HG02870 (cell line): ENCODE measurements around the gene ZMYND8.
"Not testable (repeated sequence)": the region's sequence is repeated elsewhere in the genome, so short reads cannot be mapped to it uniquely, and the experiment has no call there.

Experiments used
- ATAC-seq: cut with Tn5 transposase; IDR thresholded peaks from one replicate; pipeline ENCODE4 v1.9.1; 2021; ENCODE audit warnings: mild to moderate bottlenecking, moderate library complexity; ENCODE audit not compliant: unreplicated experiment

ZMYND8 gene

DNA sequence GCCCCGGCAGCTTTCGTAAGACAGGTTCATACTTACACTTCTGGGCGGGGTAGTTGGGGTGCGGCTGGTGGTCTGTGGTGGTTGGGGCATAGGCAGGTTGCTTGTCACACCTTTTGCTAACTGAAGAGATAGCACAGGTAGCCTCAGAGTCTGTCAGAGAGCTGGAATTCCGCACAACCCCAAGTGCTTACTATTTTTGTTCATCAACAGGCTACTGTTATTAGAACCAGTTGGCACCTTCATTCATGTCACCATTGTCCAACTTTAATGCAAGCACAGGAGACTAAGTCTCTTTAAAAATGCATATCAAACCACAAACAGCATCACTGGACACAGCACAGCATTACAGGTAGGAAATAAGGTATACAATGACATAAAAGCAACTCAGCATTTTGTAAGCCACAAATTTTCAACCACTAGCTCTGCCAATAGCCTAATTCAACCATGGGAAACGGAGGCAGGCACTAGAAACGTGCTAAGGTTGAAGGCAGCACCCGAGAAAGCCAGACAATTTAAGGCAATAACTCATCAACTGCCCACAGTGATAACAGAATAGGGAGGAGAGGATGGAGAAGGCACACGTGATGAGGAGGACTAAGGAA, 143.8 kb downstream of the ZMYND8 start:
- ATAC-seq: no peak

GRCh38 chr20:47211036-47211435, 145.5 kb downstream of the ZMYND8 start:
- ATAC-seq: no peak

DNA sequence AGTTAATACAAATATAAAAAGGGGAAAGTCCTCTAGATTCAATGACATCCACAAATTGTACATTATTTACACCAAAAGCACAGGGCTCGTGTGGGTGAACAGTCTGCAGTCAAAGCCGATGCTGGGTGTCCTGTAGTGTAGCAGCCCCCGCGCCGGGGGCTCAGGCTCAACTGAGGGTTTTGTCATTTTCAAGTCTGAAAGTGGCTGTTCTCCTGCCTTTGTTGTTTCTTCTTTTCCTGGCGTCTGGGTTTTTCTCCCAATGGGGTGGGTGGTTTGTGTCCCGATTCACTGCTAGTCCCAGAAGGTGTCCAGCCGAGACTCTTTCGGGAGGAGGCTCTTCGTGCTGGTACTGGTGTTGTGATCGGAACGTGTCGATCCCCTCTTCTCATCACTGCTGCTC, 146.0 kb downstream of the ZMYND8 start:
- no peak for ATAC-seq

GRCh38 chr20:47209982-47210381, 146.5 kb downstream of the ZMYND8 start:
- no peak for ATAC-seq

GRCh38 chr20:47208534-47209174, 147.8 kb downstream of the ZMYND8 start:
- no peak for ATAC-seq

DNA sequence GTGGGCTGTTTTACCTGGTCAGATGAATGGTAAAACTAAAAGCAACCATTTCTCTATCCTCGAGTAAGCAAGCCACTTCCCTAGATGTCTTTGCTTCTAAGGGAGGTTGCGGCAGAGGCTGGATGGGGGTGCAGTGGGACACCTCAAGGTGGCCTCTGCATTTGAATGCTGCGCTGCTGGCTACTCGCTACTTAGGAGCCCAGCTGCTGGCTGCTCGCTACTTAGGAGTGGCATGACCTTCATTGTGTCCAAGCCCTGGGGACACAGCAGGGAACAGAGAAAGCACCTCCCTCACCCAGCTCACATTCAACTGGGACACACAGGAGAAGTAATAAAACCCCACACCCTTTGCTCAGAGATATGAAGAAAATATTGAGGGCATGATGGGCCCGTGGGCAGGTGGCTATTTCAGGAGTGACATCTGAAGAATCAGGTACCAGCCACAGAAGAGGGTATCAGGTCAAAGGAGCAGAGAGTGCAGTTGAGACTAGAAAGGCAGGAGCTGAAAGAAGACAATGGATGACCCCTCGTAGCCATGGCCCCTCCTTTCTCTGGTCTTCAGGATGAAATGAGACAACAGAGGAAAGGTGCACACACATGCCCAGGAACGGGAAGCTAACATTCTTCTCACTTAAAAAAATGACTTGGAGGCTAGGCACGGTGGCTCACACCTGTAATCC, 149.4 kb downstream of the ZMYND8 start:
- no peak for ATAC-seq

DNA sequence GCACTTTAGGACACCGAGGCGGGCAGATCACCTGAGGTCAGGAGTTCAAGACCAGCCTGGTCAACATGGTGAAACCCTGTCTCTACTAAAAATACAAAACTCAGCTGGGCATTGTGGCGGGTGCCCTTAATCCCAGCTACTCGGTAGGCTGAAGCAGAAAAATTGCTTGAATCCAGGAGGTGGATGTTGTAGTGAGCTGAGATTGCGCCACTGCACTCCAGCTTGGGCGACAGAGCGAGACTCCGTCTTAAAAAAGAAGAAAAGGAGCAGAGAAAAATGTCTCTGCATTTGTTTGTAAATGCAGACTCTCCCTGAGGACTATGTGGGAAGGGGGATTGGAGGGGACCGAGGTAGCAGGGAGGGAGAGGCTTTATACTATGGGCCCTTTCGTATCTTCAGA, 149.9 kb downstream of the ZMYND8 start:
- ATAC-seq: not testable (repeated sequence)

- no peak for ATAC-seq
These were observed 150.8 kb downstream of the ZMYND8 start for GRCh38 chr20:47205577-47206123.

DNA sequence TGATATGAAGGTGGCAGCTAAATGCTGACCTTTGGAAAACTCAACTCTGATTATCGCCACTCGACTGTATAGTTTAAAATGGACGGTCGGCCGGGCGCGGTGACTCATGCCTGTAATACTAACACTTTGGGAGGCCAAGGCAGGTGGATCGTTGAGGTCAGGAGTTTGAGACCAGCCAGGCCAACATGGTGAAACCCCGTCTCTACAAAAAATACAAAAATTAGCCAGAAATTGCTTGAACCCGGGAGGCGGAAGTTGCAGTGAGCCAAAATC, 151.7 kb downstream of the ZMYND8 start:
- ATAC-seq: not testable (repeated sequence)

- no peak for ATAC-seq
These were observed 152.3 kb downstream of the ZMYND8 start for GRCh38 chr20:47204008-47204849.

DNA sequence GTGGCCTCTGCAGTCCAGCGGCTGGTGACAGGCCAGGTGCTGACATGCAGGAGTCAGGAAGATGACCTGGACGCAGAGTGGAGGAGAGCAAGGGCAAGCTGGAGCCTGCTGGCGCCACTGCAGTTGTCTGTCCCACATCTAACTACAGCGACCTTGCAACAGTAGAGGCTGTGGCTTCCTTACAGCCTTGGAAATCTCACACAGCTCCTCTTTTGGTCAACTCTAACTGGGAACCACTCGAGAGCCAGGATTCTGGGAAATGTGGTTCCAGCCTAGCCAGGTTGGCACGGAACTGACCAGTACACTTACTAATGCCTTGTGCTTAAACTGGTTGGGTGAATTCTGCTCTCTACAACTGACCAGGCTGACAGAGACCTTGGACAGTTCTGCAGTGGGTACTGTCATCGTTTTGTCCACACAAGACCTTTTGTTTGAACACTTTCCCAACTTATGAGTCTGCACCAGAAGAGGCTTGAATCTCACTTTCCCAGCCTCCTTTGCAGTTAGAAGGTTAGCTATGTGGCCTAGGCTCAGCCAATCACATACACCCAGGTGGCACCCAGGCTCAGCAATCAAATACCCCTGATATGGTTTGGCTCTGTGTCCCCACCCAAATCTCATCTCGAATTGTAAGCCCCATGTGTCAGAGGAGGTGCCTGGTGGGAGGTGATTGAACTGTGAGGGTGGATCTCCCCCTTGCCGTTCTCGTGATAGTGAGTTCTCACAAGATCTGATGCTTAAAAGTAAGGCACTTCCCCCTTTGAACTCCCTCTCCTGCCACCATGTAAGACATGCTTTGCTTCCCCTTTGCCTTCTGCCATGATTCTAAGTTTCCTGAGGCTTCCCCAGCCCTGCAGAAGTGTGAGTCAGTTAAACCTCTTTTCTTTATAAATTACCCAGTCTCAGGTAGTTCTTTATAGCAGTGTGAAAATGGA, 153.5 kb downstream of the ZMYND8 start:
- ATAC-seq: no peak

DNA sequence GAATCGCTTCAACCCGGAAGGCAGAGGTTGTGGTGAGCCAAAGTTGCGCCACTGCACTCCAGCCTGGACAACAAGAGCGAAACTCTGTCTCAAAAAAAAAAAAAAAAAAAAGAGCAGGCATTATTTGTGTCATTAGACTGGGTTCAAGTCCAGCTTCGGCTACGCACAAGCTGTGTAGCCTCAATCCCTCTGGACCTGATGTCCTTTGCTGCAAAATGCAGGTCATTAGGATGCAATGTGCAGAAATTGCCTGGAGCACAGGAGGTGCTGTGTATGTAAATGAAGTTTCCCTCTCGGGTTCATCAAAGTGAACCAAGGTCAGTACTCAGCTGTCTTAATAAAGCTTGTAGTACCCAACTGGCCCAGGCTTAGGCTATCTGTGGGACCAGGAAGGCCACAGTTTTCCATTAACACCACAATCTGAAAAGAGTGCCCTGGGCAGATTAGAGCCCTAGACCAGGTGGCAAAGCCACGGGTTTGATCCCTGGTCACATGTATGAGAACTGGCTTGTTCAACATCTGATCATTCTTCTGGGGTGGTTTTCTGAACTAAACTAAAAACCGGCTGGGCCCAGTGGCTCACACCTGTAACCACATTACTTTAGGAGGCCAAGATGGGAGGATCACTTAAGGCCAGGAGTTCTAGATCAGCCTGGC, 155.3 kb downstream of the ZMYND8 start:
- no peak for ATAC-seq

- ATAC-seq: no peak
These were observed 157.4 kb downstream of the ZMYND8 start for GRCh38 chr20:47198996-47199552.

DNA sequence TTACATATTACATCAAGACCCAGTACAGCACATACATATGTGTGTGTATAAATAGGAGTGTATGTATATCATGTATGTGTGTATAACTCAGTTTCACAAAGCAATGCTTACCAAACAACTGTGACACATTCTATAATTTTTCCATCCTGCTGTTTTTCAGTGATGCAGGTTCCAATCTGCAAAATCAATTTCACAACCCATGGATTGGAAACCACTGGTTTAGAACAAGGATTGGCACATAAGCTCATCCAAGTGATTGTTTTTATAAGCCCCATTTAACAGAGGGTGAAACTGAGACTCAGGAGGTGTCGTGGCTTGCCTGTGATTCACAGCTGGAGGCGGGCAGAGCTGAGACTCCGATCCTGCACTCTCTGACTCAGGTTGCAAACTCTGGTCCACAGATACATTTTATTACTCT, 158.2 kb downstream of the ZMYND8 start:
- ATAC-seq: no peak

GRCh38 chr20:47196091-47197081, 160.1 kb downstream of the ZMYND8 start:
- ATAC-seq: no peak

- no peak for ATAC-seq
These were observed 160.9 kb downstream of the ZMYND8 start for GRCh38 chr20:47195573-47195972.

DNA sequence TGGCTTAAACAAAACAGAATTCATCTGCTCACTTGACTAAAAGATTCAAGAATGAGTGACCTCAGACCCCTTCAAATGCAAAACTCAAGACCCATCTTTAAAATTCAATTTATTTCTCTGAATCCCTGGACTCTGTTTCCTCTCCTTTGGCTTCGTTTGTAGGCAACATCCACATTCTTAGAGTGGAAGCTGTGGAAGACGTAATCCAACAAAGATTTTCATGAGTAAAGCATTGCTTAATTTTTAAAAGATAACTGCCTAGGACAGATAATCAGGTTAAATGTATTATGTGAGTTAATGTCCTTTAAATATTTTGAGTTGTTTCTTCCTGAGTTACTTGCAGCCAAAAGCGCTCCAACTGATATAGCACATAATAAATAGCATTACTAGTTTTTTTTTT, 164.5 kb downstream of the ZMYND8 start:
- no peak for ATAC-seq

DNA sequence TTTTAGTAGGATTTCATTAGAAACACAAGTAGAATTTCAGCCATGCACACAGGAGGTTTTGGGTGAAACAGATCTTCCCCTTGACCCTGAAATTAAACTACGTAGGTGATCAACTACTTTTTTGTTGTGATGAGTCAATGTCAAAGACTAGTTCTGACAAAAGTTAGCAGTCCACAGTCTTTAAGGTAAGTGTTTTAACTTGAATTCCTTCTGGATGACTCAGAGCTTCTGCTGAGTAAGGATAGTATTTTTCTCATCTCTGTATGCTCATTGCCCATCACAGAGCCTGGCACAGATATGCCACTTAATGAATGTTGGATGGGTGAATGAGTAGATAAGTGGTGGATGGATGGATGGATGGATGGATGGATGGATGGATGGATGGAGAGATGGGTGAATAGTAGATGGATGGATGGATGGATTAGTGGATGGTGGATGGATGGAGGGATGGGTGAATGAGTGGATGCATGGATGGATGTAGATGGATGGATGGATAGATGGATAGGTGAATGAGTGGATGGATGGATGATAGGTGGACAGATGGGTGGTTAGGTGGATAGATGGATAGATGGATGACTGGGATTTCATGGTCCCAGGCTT, 165.3 kb downstream of the ZMYND8 start:
- ATAC-seq: no peak
